H1 (cell line): ENCODE data around the gene PLCL2. TPM values are rescaled to one million over a fixed set of nuclear protein-coding genes. Genes with fewer than 3 reads are reported as not detected.

Experiments
- PHF8 ChIP-seq: fragments of 200-600 bp; sonication (generic); conservative IDR thresholded peaks from 2 replicates; pipeline ENCODE4 v1.7.1; 2012; ENCODE audit warnings: low read depth, mild to moderate bottlenecking, inconsistent platforms, low read length, moderate library complexity
- USF2 ChIP-seq: IDR thresholded peaks from 2 replicates; pipeline ENCODE4 v1.6.1; 2011; ENCODE audit warnings: low read length, improper control_type of control experiment
- polyA plus RNA-seq, 7 experiments: library from polyadenylated mRNA; depleted of rRNA in 3 of 7; stranded (reverse) in 5 of 7; unstranded in 2 of 7; fragments of >200 nt in 5 of 7; fragments of 200-250 nt in 2 of 7; gene quantifications; 1 replicate in 5 of 7; 2 replicates in 1 of 7; 4 replicates in 1 of 7; pipeline versions ENCODE4 v1.2.1 to v1.2.3, GENCODE V29; 2011 to 2013; ENCODE audit warnings: missing spikeins in 2 of 7, mixed read lengths in 2 of 7
- total RNA-seq: library from RNA; stranded (reverse); fragmentation: NEBNext Ultra II Directional; extraction: Animal tissue kit (Norgen Biotek cat#: 25700); gene quantifications from 2 replicates; pipeline ENCODE4 v1.2.1, GENCODE V29; 2021

Gene PLCL2
- total and polyA plus RNA-seq, 2 of the 8 experiments (the other 6 are each of a cell fraction or from before 2014, with no cell fraction given), result 3.5 to 6.8 TPM

GRCh38 chr3:17075358-17075757 is 190.6 kb downstream of the PLCL2 start (continued):
- no peak for TF ChIP-seq PHF8
- TF ChIP-seq USF2, result no peak
